Breast epithelium (tissue), 4 donors: ENCODE results near the gene OR6T1. TPM values are rescaled to one million over a fixed set of nuclear protein-coding genes. Genes with fewer than 3 reads are reported as not detected.

ENCODE experiments used
- DNase-seq, 2 donors: peaks; one replicate each; pipeline ENCODE4 v3.0.0-alpha.2; 2019; ENCODE audit warnings: low spot score in 2 of 2
- H3K27ac ChIP-seq, 2 donors: fragments of 200-600 bp; sonication (generic) in 1 of 2; one replicate each; pipeline ENCODE4 v1.5.1; 2016 to 2019; ENCODE audit warnings: mild to moderate bottlenecking in 1 of 2
- H3K27me3 ChIP-seq, 2 donors: fragments of 200-600 bp; sonication (generic) in 1 of 2; one replicate each; pipeline versions ENCODE4 v1.5.1 to v1.6.0; 2017 to 2019; ENCODE audit warnings: control low read depth in 1 of 2, mild to moderate bottlenecking in 1 of 2
- H3K36me3 ChIP-seq: fragments of 200-600 bp; one replicate; pipeline ENCODE4 v1.5.1; 2019
- H3K4me1 ChIP-seq, 2 donors: fragments of 200-600 bp; sonication (generic); one replicate each; pipeline ENCODE4 v1.5.1; 2016 to 2019; ENCODE audit warnings: control low read depth in 1 of 2
- H3K4me3 ChIP-seq, 3 donors: fragments of 200-600 bp; sonication (generic); 1 replicate in 2 of 3; 2 replicates in 1 of 3; pipeline ENCODE4 v1.5.1; 2016 to 2019; ENCODE audit warnings: mild to moderate bottlenecking in 3 of 3, moderate library complexity in 2 of 3
- H3K9me3 ChIP-seq, 2 donors: fragments of 200-600 bp; sonication (generic) in 1 of 2; one replicate each; pipeline ENCODE4 v1.5.1; 2016 to 2019; ENCODE audit warnings: control low read depth in 1 of 2
- POLR2A ChIP-seq: fragments of 450-650 bp; IDR thresholded peaks from one replicate; pipeline ENCODE4 v1.6.1; 2016; ENCODE audit warnings: antibody characterized with exemption, mild to moderate bottlenecking, moderate library complexity
- POLR2AphosphoS5 ChIP-seq, 3 donors: sonication (generic); formaldehyde crosslinking; IDR thresholded peaks; one replicate each; pipeline ENCODE4 v1.6.1; 2017; ENCODE audit warnings: antibody characterized with exemption in 3 of 3
- intact Hi-C: fragments of 100-400 bp; cut with DNase I; formaldehyde crosslinking; loops from one replicate; pipeline ENCODE4 v1.15.1; 2023; ENCODE audit warnings: low total_unique reads
- total RNA-seq, 3 donors: library from RNA; depleted of rRNA; stranded (reverse); fragments of >200 nt; gene quantifications; one replicate each; pipeline ENCODE4 v1.1.0, GENCODE V29; 2016
- TF ChIP-seq, protein P1 (sequence below), 3 donors: fragments of 450-650 bp; IDR thresholded peaks; one replicate each; pipeline ENCODE4 v1.5.1; 2016 to 2017; ENCODE audit warnings: antibody characterized with exemption in 3 of 3, mild to moderate bottlenecking in 3 of 3, moderate library complexity in 3 of 3

OR6T1 gene, protein sequence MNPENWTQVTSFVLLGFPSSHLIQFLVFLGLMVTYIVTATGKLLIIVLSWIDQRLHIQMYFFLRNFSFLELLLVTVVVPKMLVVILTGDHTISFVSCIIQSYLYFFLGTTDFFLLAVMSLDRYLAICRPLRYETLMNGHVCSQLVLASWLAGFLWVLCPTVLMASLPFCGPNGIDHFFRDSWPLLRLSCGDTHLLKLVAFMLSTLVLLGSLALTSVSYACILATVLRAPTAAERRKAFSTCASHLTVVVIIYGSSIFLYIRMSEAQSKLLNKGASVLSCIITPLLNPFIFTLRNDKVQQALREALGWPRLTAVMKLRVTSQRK
- not detected for total RNA-seq

DNA sequence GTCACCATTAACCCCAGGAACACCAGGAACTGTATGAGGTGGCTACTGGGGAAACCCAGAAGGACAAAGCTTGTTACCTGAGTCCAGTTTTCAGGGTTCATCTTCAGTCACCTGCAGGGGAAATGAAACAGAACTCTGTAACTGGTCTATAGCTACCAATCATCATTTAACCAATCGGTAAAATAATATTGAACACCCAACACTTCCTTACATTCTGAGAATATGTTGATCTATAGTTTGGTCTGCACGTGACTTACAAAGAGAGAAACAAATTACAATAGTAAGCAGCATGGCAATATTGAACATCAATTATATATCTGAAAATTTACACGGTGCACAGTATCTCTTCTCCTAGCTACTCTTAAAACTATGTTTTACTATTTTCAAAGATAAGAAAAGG is at the start of gene OR6T1:
OR6T1 (minus strand) TSS at position 101 of the 400 bp plus-strand sequence; CDS start at position 101, 0 bp downstream.
- intact Hi-C loops: no loop called here
- TF ChIP-seq POLR2AphosphoS5 (IDR thresholded peaks at IDR 0.05): no peak
- no peak for TF ChIP-seq POLR2A
- TF ChIP-seq, protein P1, sequence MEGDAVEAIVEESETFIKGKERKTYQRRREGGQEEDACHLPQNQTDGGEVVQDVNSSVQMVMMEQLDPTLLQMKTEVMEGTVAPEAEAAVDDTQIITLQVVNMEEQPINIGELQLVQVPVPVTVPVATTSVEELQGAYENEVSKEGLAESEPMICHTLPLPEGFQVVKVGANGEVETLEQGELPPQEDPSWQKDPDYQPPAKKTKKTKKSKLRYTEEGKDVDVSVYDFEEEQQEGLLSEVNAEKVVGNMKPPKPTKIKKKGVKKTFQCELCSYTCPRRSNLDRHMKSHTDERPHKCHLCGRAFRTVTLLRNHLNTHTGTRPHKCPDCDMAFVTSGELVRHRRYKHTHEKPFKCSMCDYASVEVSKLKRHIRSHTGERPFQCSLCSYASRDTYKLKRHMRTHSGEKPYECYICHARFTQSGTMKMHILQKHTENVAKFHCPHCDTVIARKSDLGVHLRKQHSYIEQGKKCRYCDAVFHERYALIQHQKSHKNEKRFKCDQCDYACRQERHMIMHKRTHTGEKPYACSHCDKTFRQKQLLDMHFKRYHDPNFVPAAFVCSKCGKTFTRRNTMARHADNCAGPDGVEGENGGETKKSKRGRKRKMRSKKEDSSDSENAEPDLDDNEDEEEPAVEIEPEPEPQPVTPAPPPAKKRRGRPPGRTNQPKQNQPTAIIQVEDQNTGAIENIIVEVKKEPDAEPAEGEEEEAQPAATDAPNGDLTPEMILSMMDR (IDR thresholded peaks at IDR 0.05): no peak
- no peaks in the 10 kb centered on the region for H3K36me3 ChIP-seq

DNA sequence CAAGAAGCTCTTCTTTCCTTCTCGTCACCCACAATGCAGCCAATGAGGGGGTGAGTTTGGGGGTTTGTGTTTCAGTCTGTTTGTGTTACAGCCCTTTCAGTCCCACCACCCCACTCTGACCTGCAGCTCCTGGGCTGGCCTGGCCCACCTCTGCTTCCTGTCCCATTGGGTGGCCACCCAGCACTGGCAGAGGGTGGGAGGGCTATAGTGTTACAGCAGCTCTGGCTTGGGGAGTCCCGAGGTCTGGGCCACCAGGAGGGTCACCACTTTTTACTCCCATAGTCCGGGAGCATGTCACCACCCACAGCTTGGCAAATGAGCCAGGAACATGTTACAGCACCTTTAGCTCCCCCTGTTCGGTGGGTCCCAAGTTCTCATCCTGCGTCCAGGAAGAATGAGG is 35.7 kb upstream of the OR6T1 start:
- no peaks in the 10 kb centered on the region for H3K4me1 ChIP-seq
- TF ChIP-seq, protein P1 (IDR thresholded peaks at IDR 0.05): no peak
- TF ChIP-seq POLR2AphosphoS5 (IDR thresholded peaks at IDR 0.05): no peak
- no peak for TF ChIP-seq POLR2A
- H3K4me3 ChIP-seq: no peak overlapping the region
- intact Hi-C loops: no loop called here
- no peak overlapping the region for H3K27ac ChIP-seq
- no peaks in the 10 kb centered on the region for H3K27me3 ChIP-seq
- no peaks in the 10 kb centered on the region for H3K36me3 ChIP-seq
- no peaks in the 10 kb centered on the region for H3K9me3 ChIP-seq
- no peak for DNase-seq

More for the DNA sequence above, at the start of gene OR6T1:
- no peaks in the 10 kb centered on the region for H3K4me1 ChIP-seq
- H3K27me3 ChIP-seq: no peaks in the 10 kb centered on the region
- no peak for DNase-seq
- no peaks in the 10 kb centered on the region for H3K9me3 ChIP-seq
- no peak within 1 kb of the TSS for H3K27ac ChIP-seq
- H3K4me3 ChIP-seq: no peak within 1 kb of the TSS

DNA sequence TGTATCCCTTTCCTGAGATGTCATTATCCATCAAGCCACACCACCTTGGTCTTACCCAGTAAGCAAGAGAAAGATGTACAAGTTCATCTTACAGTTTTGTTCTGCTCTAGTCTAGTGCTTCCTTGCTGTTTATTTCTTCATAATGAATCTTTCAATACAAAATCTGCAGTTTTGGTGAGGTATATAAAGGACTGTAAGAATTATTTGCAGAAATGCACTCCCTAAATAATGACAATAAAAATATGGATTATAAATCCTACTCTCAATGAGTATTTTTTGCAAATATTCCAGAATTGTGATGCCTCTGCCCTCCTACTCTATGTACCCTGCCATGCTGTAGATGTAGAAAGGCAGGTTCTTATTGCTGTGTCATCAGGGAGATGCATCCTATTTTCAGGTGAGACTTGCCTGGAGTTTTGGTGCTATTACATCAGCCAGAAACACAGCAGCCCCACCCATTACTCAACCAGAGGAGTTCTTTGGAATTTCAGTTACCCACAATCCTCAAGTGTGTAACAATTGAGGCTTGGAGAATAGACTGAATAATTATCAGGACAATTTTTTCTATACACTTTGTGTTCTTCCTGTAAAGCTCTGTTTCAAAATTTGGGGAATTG is 34.2 kb upstream of the OR6T1 start, which contains the start of gene OR10S1:
OR10S1 (minus strand) TSS at position 51 of the 617 bp plus-strand sequence. CDS start 117 bp downstream, outside the sequence.
- H3K27me3 ChIP-seq: no peaks in the 10 kb centered on the region
- intact Hi-C loops: no loop called here
- DNase-seq: no peak

DNA sequence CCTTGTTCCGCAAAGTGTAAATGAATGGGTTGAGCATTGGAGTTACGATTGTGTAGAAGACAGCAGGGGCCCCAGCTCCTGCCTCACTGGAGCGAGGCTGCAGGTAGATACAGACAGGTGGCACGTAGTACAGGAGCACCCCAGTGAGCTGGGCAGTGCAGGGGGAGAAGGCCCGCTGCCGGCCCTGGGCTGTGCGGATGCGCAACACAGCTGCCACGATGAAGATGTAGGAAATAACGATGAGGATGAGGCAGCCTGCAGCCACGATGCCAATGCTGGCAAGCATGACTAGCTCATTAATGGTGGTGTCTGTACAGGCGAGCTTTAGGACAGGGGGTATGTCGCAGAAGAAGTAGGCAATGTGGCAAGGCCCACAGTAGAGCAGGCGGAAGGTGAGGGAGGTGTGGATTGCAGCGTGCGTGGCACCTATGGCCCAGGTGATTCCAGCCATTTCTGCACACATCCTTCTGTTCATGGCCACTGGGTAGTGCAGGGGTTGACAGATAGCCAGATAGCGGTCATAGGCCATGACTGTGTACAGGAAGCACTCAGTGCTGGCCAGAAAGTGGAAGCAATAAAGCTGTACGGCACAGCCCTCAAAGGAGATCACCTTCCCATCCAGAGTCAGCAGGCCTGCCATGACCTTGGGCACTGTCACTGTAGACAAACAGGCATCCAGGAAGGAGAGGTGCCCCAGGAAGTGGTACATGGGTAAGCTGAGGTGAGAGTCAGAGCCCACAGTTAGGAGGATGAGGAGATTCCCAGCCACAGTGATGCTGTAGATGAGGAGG is 33.3 kb upstream of the OR6T1 start:
- Histone ChIP-seq H3K27me3 (no peaks in the 10 kb centered on the region), H3K36me3 (no peaks in the 10 kb centered on the region), H3K4me1 (no peaks in the 10 kb centered on the region), H3K4me3 (no peak overlapping the region), H3K27ac (no peak overlapping the region), H3K9me3 (no peaks in the 10 kb centered on the region)
- TF ChIP-seq POLR2AphosphoS5 (IDR thresholded peaks at IDR 0.05) (no peak), POLR2A (no peak)
- TF ChIP-seq, protein P1 (IDR thresholded peaks at IDR 0.05): no peak
- intact Hi-C loops: no loop called here
- DNase-seq: no peak

More for the DNA sequence above, 34.2 kb upstream of the OR6T1 start, which contains the start of gene OR10S1:
- Histone ChIP-seq H3K36me3 (no peaks in the 10 kb centered on the region), H3K4me1 (no peaks in the 10 kb centered on the region), H3K4me3 (no peak within 1 kb of the TSS), H3K9me3 (no peaks in the 10 kb centered on the region), H3K27ac (no peak within 1 kb of the TSS)
- TF ChIP-seq, protein P1 (IDR thresholded peaks at IDR 0.05): no peak
- TF ChIP-seq POLR2AphosphoS5 (IDR thresholded peaks at IDR 0.05): no peak
- no peak for TF ChIP-seq POLR2A
